ENCODE measurements around the gene BCL7C.

BCL7C gene

GRCh38 chr16:30858829-30859423, 35.0 kb downstream of the BCL7C start:
- no peak for DNase-seq

DNA sequence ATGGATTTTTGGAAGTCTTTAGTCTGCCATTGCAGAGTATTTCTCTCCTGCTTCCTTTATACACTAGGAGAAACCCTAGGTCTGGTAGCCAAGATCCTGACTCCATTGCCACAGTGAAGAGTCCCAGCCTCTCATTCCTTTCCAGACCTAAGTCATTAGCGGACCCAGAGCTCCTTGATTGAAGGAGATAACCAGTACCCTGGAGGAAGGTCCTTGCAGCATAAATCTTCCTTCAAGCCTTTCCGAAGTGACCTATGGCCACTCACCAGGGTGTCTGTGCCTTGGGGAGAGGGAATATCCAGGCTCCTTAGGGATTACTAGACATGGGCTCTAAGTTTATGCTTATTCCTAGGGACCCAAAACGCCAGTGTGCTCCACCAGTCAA, 35.8 kb downstream of the BCL7C start:
- no peak for DNase-seq

GRCh38 chr16:30853758-30854157, 40.1 kb downstream of the BCL7C start:
- no peak for DNase-seq

- no peak for DNase-seq
These were observed 43.6 kb downstream of the BCL7C start for GRCh38 chr16:30850246-30850645.

GRCh38 chr16:30846649-30847402, 47.1 kb downstream of the BCL7C start:
- no peak for DNase-seq

DNA sequence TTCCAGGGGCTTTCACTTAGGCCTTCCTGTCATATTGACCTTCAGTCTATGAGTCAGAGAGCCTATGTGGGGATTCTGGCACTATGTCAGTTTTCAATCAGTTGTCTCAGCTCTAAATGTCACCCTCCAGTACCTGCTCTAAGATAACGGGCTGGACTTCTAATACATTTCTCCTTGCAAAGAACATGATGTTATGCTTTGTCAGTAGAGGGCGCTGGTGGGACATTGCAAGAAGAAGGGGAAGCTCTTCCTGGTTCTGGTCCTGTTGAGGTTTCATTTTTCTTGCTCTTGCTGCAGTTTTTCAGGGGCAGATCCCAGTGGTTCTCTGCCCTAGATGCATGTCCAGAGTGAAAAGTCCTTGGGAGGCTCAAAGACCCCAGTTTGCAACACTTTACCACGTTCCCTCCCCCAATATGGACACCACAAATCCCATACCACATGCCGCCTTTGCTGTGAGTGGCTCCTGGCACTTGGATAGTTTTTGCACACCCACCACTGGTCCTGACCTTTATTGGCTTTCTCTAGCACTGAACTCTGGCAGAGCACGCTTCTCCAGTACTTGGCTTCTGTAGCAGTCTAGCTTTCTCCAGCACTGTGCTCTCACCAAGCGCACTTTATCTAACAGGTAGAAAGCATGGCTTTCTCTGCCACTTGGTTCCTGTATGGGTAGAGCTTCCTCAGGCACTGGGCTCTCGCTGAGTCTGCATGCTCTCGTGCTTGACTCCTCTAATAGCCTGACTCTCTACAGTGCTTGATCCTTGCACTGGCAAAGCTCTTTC, 49.0 kb downstream of the BCL7C start:
- peak; percentile 74 for DNase-seq

- DNase-seq: no peak
These were observed 49.6 kb downstream of the BCL7C start for GRCh38 chr16:30844346-30844670.

DNA sequence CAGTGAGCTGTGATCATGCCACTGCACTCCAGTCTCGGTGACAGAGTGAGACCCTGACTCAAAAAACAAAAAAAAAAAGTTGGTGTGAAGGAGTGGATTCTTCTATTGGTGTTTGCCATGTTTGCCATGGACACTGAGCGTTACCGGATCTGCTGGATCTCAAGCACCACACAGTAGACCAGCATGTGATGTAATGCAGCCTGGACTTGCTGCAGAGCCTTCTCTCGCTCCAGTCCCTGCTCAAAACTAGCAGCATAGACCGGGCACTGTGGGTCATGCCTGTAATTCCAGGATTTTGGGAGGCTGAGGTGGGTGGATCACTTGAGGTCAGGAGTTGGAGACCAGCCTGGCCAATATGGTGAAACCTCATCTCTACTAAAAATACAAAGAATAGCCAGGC, 50.4 kb downstream of the BCL7C start:
- DNase-seq: no peak

- no peak for DNase-seq
These were observed 50.9 kb downstream of the BCL7C start for GRCh38 chr16:30842971-30843370.

DNA sequence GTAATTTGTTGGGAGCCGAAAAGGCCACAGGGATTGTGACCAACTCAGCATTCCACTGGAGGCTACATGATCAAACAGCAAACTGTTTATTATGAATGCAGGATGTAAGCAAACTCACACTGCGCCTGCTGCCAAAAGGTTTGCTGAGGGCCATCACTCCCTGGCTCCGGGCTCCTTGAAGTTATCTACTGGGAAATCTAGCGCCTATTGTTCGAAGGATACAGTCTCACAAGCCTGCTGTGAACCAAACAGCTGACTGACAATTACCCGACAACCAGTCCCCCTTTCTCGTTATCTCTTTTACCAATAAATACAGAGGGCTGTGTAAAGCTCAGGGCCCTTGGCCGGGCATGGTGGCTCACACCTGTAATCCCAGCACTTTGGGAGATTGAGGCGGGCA, 52.5 kb downstream of the BCL7C start:
- DNase-seq: no peak

DNA sequence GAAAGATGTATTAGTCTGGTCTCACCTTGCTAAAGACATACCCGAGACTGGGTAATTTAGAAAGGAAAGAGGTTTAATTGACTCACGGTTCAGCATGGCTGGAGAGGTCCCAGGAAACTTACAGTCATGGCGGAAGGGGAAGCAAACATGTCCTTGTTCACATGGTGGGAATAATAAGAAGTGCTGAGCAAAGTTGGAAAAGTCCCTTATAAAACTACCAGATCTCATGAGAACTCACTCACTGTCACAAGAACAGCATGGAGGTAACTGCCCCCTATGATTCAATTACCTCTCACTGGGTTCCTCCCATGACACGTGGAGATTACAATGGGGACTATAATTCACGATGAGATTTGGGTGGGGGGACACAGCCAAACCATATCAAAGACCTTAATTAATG, 53.3 kb downstream of the BCL7C start:
- no peak for DNase-seq

GRCh38 chr16:30839523-30840227, 54.2 kb downstream of the BCL7C start:
- DNase-seq: no peak

DNA sequence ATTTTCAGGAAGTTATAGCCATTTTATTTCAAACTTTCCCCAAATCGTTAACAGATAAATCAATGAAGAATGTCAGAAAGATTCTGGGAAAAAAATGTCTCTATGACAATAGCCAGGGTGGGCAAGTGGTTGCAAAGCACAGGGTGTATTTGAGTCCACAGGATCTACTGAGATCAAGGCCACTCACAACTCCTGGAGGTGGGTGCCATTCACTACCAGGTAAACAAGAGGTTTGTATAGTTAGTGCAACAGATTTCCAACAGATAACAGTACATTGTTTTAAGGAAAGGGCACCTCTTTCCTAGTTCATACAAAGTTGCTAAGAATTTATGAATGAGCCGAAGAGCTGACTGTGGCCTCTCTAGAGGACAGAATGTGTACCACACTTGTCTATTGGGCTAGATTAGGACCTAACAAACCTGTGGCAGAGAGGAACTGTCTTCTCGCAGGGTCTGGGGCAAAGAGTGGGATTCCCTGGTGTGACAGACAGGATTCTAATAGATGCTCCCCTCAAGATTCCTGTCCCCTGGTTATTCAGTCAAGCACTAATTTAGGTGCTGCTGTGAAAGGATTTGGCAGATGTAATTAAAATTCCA, 54.9 kb downstream of the BCL7C start:
- DNase-seq: no peak

GRCh38 chr16:30837904-30838303, 56.0 kb downstream of the BCL7C start:
- DNase-seq: no peak

All from NCI-H526 treated with DMSO at 0.1 percent for 48 hours (cell line).